ENCODE results near the gene MTRFR. TPM values are rescaled to one million over a fixed set of nuclear protein-coding genes. Genes with fewer than 3 reads are reported as not detected.
"Not testable (repeated sequence)": the region's sequence is repeated elsewhere in the genome, so short reads cannot be mapped to it uniquely, and the experiment has no call there.

The MTRFR gene
- 11.5 to 14.4 TPM (median 12.2 TPM) in 3 replicates for total RNA-seq
- long read RNA-seq, transcript C12orf65-201 (3 exons, 2,073 nt), result major isoform, 24 of 27 reads
- long read RNA-seq, partial matches to known transcripts, result 0 of 27 reads
- long read RNA-seq, other reads (novel, unspliced or antisense), result 1 of 27 reads

DNA sequence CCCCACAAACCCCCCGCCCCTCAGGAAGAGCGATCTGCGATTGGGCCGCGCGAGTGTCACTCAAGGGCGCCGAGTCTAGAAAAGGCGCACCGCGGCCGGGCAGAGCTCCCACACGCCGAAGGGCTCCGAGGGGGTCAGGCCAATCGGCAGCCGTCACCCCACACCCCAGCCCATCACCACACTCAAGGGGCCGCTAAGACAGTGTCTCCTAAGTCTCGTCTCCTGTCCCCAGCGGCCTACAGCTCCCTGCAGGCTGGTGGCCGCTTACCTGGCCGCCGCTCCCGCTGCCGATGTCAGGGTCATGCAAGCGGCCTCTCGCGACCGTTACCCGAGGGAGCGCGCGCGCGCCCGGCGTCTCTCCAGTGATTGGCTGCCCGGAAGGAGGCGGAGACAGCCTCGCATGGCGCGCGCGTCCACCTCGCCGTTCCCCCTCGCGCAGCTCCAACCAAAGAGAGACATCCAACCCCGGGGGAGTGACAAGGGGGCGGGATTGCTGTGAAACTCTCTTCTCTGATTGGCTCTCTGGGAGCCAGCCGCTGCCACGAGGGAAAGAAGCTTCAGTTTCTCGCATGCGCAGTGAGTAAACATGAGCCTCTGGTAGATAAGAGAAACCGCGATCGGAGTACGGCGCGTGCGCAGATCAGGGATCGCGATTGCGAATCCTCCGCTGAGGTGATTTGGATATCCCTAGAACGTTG is at the start of gene MTRFR, which contains the start of gene MPHOSPH9:
Gene MTRFR (plus strand): TSS at position 630 of the 698 bp plus-strand sequence. CDS start 20,239 bp downstream, outside the sequence.
Gene MPHOSPH9 (minus strand): TSS at position 335 of the 698 bp plus-strand sequence. CDS start 2,777 bp downstream, outside the sequence.
- Mint-ChIP-seq H3K27ac (ENCODE audit: unreplicated experiment) (peak within 1 kb of the TSS; percentile 96), H3K27me3 (ENCODE audit: low read depth) (no peaks in the 10 kb centered on the region), H3K4me1 (ENCODE audit: low read depth) (peaks cover 40% of the 10 kb centered on the region), H3K4me3 (ENCODE audit: unreplicated experiment) (peak within 1 kb of the TSS; percentile 99), H3K9me3 (ENCODE audit: low read depth) (no peaks in the 10 kb centered on the region), H3K36me3 (ENCODE audit: low read depth) (no peaks in the 10 kb centered on the region)
- peak; percentile 100 for DNase-seq (ENCODE audit: low spot score)
- TF ChIP-seq, protein P1, sequence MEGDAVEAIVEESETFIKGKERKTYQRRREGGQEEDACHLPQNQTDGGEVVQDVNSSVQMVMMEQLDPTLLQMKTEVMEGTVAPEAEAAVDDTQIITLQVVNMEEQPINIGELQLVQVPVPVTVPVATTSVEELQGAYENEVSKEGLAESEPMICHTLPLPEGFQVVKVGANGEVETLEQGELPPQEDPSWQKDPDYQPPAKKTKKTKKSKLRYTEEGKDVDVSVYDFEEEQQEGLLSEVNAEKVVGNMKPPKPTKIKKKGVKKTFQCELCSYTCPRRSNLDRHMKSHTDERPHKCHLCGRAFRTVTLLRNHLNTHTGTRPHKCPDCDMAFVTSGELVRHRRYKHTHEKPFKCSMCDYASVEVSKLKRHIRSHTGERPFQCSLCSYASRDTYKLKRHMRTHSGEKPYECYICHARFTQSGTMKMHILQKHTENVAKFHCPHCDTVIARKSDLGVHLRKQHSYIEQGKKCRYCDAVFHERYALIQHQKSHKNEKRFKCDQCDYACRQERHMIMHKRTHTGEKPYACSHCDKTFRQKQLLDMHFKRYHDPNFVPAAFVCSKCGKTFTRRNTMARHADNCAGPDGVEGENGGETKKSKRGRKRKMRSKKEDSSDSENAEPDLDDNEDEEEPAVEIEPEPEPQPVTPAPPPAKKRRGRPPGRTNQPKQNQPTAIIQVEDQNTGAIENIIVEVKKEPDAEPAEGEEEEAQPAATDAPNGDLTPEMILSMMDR (IDR thresholded peaks at IDR 0.05), result no peak

- Mint-ChIP-seq H3K27me3 (ENCODE audit: low read depth) (no peaks in the 10 kb centered on the region), H3K27ac (ENCODE audit: unreplicated experiment) (no peak overlapping the region), H3K36me3 (ENCODE audit: low read depth) (peaks cover 16% of the 10 kb centered on the region), H3K4me3 (ENCODE audit: unreplicated experiment) (no peak overlapping the region), H3K4me1 (ENCODE audit: low read depth) (no peaks in the 10 kb centered on the region), H3K9me3 (ENCODE audit: low read depth) (no peaks in the 10 kb centered on the region)
- no peak for DNase-seq (ENCODE audit: low spot score)
- TF ChIP-seq, protein P1 (IDR thresholded peaks at IDR 0.05), result no peak
Observed at GRCh38 chr12:123187637-123188036, 45.6 kb upstream of the MTRFR start.

DNA sequence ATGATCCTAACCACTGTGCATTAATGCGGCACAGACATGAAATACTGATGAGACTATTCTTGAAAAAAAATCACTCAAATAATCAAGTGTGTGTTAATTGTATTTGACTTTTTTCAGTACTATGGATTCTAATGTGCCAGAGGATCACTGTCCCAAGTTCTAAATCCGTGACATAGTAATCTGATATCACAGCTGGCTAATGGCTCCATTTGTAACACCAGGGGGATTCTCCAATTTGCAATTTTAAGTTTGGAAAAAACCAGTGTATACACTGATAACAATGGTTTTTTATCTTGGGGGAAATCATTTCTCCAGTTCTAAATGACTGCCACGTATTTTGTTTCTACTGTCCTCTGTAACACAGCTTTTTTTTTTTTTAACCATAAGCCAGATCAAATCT is 33.3 kb upstream of the MTRFR start:
- no peak overlapping the region for H3K4me3 Mint-ChIP-seq (ENCODE audit: unreplicated experiment)
- H3K27me3 Mint-ChIP-seq (ENCODE audit: low read depth), result no peaks in the 10 kb centered on the region
- peaks cover 24% of the 10 kb centered on the region for H3K36me3 Mint-ChIP-seq (ENCODE audit: low read depth)
- no peaks in the 10 kb centered on the region for H3K9me3 Mint-ChIP-seq (ENCODE audit: low read depth)
- H3K27ac Mint-ChIP-seq (ENCODE audit: unreplicated experiment), result no peak overlapping the region
- TF ChIP-seq, protein P1 (IDR thresholded peaks at IDR 0.05), result no peak
- DNase-seq (ENCODE audit: low spot score), result no peak
- H3K4me1 Mint-ChIP-seq (ENCODE audit: low read depth), result no peaks in the 10 kb centered on the region

DNA sequence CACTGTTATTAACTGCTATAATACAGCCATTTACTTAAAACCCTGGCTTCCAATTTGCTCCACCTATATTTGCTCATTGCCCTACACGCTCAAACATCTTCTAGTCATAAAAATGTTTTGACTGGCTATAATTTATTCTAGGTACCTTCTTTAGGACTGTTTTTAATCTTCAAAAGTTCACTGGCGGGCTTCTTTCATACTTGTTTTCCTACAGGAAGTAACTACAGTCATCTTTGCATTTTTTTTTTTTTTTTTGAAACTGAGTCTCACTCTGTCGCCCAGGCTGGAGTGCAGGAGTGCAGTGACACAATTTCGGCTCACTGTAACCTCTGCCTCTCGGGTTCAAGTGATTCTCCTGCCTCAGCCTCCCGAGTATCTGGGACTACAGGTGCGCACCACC is 32.8 kb upstream of the MTRFR start:
- no peak overlapping the region for H3K4me3 Mint-ChIP-seq (ENCODE audit: unreplicated experiment)
- peaks cover 25% of the 10 kb centered on the region for H3K36me3 Mint-ChIP-seq (ENCODE audit: low read depth)
- H3K4me1 Mint-ChIP-seq (ENCODE audit: low read depth), result no peaks in the 10 kb centered on the region
- H3K27ac Mint-ChIP-seq (ENCODE audit: unreplicated experiment), result no peak overlapping the region
- TF ChIP-seq, protein P1 (IDR thresholded peaks at IDR 0.05), result no peak
- no peaks in the 10 kb centered on the region for H3K27me3 Mint-ChIP-seq (ENCODE audit: low read depth)
- no peak for DNase-seq (ENCODE audit: low spot score)
- H3K9me3 Mint-ChIP-seq (ENCODE audit: low read depth), result no peaks in the 10 kb centered on the region

GRCh38 chr12:123206794-123207193 is 26.4 kb upstream of the MTRFR start:
- H3K4me1 Mint-ChIP-seq (ENCODE audit: low read depth); DNase-seq (ENCODE audit: low spot score); H3K27ac Mint-ChIP-seq (ENCODE audit: unreplicated experiment); H3K9me3 Mint-ChIP-seq (ENCODE audit: low read depth); H3K4me3 Mint-ChIP-seq (ENCODE audit: unreplicated experiment); H3K27me3 Mint-ChIP-seq (ENCODE audit: low read depth): not testable (repeated sequence)
- H3K36me3 Mint-ChIP-seq (ENCODE audit: low read depth), result peaks cover 24% of the 10 kb centered on the region

DNA sequence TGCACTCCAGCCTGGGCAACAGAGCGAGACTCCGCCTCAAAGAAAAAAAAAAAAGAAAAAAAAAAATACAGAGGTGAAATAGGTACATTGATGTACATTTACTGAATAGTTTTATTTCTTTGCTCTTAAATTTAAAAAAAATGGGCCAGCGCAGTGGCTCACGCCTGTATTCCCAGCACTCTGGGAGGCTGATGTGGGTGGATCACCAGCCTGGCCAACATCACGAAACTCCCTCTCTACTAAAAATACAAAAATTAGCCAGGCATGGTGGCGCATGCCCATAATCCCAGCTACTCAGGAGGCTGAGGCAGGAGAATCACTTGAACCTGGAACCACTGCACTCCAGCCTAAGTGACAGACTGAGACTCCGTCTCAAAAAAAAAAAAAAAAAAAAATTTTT is 25.4 kb upstream of the MTRFR start:
- not testable (repeated sequence) for H3K27me3 Mint-ChIP-seq (ENCODE audit: low read depth); H3K4me3 Mint-ChIP-seq (ENCODE audit: unreplicated experiment); DNase-seq (ENCODE audit: low spot score); H3K9me3 Mint-ChIP-seq (ENCODE audit: low read depth); H3K4me1 Mint-ChIP-seq (ENCODE audit: low read depth); H3K27ac Mint-ChIP-seq (ENCODE audit: unreplicated experiment)
- H3K36me3 Mint-ChIP-seq (ENCODE audit: low read depth), result peaks cover 21% of the 10 kb centered on the region

Measured in chondrocyte (in vitro differentiated cells).